PFSK-1 (cell line): Measurements from ENCODE around the gene SLC24A1.

ENCODE experiments used
- REST ChIP-seq, 2 experiments: IDR thresholded peaks; 2 replicates each; pipeline versions ENCODE4 v1.6.1 to v1.8.0; 2011 to 2012; ENCODE audit warnings: low read depth in 2 of 2, low read length in 2 of 2, control low read depth in 1 of 2, inconsistent platforms in 1 of 2, mild to moderate bottlenecking in 1 of 2, moderate library complexity in 1 of 2; ENCODE audit not compliant: insufficient read depth in 1 of 2
- SIN3A ChIP-seq: IDR thresholded peaks from 2 replicates; pipeline ENCODE4 v1.6.1; 2012; ENCODE audit warnings: mild to moderate bottlenecking, low read length, moderate library complexity, borderline replicate concordance; ENCODE audit not compliant: insufficient read depth
- TAF1 ChIP-seq: IDR thresholded peaks from 2 replicates; pipeline ENCODE4 v1.6.1; 2012; ENCODE audit warnings: low read length, control low read depth, borderline replicate concordance; ENCODE audit not compliant: insufficient read depth

GRCh38 chr15:65651831-65652749 is 30.4 kb downstream of the SLC24A1 start:
- no peak for TF ChIP-seq TAF1
- no peak for TF ChIP-seq REST (IDR thresholded peaks at IDR 0.05; ENCODE audit: insufficient read depth in 1 of 2, low read depth in 2 of 2, low read length in 2 of 2)
- TF ChIP-seq SIN3A: no peak
